ENCODE data around the gene KCTD15.

- TF ChIP-seq CTCF (conservative IDR thresholded peaks at IDR 0.05; ENCODE audit: low read length), result no peak
- no peak for TF ChIP-seq EZH2phosphoT487 (IDR thresholded peaks at IDR 0.05; ENCODE audit: borderline replicate concordance)
These were observed 26.6 kb upstream of the KCTD15 start for GRCh38 chr19:33770107-33770506.

Data from Loucy (cell line).